Nephron (organoid): Measurements from ENCODE around the gene PDGFD.

ENCODE experiments used
- H3K27ac Mint-ChIP-seq, 3 experiments: 2 replicates each; pipeline ENCODE4 v1.8.0; 2020; ENCODE audit warnings: mixed read lengths in 3 of 3, mild to moderate bottlenecking in 2 of 3, moderate library complexity in 1 of 3
- H3K27me3 Mint-ChIP-seq: 2 replicates; pipeline ENCODE4 v1.8.0; 2021; ENCODE audit warnings: low read depth, mild to moderate bottlenecking, moderate library complexity, mixed read lengths
- H3K36me3 Mint-ChIP-seq: 2 replicates; pipeline ENCODE4 v1.8.0; 2020; ENCODE audit warnings: low read depth, mixed read lengths
- H3K4me1 Mint-ChIP-seq: 2 replicates; pipeline ENCODE4 v1.8.0; 2020; ENCODE audit warnings: mixed read lengths
- H3K4me3 Mint-ChIP-seq, 3 experiments: 2 replicates each; pipeline ENCODE4 v1.8.0; 2020; ENCODE audit warnings: mild to moderate bottlenecking in 3 of 3, mixed read lengths in 3 of 3, moderate library complexity in 2 of 3
- H3K9me3 Mint-ChIP-seq: 2 replicates; pipeline ENCODE4 v1.8.0; 2020; ENCODE audit warnings: mixed read lengths
- TF ChIP-seq, protein P1 (sequence below), 3 experiments: fragments of 200-600 bp; sonication (generic); IDR thresholded peaks; one replicate each; pipeline ENCODE4 v1.5.0; 2021; ENCODE audit warnings: antibody characterized with exemption in 3 of 3; ENCODE audit not compliant: unreplicated experiment in 3 of 3

PDGFD gene

DNA sequence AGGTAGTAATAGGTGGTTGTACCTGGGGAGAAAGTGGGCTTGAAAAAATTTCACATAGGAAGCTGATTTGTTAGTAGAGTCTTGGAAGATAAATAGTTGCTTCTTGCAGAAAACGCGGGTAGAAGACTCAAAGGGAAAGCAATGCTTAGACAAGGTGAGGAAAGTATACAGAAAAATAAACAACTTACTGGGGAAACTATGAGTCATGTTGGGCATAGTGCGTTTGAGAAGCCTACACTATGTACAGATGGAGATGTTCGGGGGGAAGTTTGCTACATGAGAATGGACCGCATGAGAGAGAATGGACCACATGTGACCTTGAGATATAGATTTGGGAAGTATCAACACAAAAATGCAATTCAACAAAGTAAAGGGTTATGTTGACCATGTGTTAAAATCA is 214.2 kb downstream of the PDGFD start:
- H3K27ac Mint-ChIP-seq: no peak overlapping the region
- H3K4me1 Mint-ChIP-seq: peaks cover 45% of the 10 kb centered on the region
- H3K4me3 Mint-ChIP-seq: no peak overlapping the region
- H3K9me3 Mint-ChIP-seq: no peaks in the 10 kb centered on the region
- no peaks in the 10 kb centered on the region for H3K27me3 Mint-ChIP-seq
- no peaks in the 10 kb centered on the region for H3K36me3 Mint-ChIP-seq
- TF ChIP-seq, protein P1, sequence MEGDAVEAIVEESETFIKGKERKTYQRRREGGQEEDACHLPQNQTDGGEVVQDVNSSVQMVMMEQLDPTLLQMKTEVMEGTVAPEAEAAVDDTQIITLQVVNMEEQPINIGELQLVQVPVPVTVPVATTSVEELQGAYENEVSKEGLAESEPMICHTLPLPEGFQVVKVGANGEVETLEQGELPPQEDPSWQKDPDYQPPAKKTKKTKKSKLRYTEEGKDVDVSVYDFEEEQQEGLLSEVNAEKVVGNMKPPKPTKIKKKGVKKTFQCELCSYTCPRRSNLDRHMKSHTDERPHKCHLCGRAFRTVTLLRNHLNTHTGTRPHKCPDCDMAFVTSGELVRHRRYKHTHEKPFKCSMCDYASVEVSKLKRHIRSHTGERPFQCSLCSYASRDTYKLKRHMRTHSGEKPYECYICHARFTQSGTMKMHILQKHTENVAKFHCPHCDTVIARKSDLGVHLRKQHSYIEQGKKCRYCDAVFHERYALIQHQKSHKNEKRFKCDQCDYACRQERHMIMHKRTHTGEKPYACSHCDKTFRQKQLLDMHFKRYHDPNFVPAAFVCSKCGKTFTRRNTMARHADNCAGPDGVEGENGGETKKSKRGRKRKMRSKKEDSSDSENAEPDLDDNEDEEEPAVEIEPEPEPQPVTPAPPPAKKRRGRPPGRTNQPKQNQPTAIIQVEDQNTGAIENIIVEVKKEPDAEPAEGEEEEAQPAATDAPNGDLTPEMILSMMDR (IDR thresholded peaks at IDR 0.05; ENCODE audit: unreplicated experiment in 3 of 3): no peak

DNA sequence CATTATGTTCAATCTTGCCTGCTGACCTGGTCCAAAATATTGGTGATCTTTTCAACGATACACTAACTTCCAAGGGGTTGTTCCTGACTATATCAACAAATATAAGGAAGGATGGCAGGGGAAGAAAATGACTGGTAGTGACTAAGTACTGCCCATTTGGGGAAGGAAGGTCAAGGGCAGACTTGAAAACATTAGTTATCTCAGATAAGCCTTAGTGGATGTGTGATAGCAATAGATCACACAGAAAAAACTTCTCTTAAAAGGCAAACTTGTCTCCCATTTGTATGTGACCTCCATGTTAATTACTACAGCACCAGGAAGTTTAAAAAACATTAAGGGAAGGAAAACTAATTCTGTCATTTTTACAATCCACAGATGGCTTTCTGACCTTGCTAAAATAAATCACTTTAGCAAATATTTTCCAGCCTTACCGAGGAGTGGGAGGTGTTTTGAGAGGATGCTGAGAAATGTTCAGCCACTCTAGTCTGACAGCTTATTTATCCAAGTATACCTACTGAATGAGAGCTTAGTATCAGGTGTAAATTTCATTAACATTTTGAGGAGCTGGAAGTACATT is 215.7 kb downstream of the PDGFD start:
- peak overlapping the region in 2 of 3 experiments; percentile 11 to 17 for H3K27ac Mint-ChIP-seq
- no peaks in the 10 kb centered on the region for H3K27me3 Mint-ChIP-seq
- no peaks in the 10 kb centered on the region for H3K9me3 Mint-ChIP-seq
- peaks cover 35% of the 10 kb centered on the region for H3K4me1 Mint-ChIP-seq
- no peak overlapping the region for H3K4me3 Mint-ChIP-seq
- no peaks in the 10 kb centered on the region for H3K36me3 Mint-ChIP-seq
- TF ChIP-seq, protein P1 (IDR thresholded peaks at IDR 0.05; ENCODE audit: unreplicated experiment in 3 of 3): no peak

DNA sequence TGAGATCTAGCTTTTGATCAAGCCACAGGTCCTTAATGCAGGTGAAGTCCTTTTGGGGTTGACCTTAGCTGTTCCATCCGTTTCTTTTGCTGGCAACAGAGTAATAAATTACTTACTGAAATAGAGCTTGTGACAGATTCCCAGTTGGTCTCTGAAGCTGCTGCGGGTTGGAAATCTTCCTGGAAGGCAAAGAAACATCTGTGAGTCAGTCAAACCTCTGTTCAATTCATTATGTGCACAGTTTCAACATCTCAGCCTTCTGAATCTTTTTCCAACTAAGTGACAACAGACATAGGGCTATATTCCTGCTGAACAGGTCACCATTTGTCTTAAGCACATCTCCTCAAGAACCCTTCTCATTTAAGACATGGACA is 216.4 kb downstream of the PDGFD start:
- TF ChIP-seq, protein P1 (IDR thresholded peaks at IDR 0.05; ENCODE audit: unreplicated experiment in 3 of 3): no peak
- no peaks in the 10 kb centered on the region for H3K9me3 Mint-ChIP-seq
- H3K4me1 Mint-ChIP-seq: peaks cover 30% of the 10 kb centered on the region
- H3K27me3 Mint-ChIP-seq: no peaks in the 10 kb centered on the region
- H3K36me3 Mint-ChIP-seq: no peaks in the 10 kb centered on the region
- no peak overlapping the region for H3K27ac Mint-ChIP-seq
- H3K4me3 Mint-ChIP-seq: no peak overlapping the region

DNA sequence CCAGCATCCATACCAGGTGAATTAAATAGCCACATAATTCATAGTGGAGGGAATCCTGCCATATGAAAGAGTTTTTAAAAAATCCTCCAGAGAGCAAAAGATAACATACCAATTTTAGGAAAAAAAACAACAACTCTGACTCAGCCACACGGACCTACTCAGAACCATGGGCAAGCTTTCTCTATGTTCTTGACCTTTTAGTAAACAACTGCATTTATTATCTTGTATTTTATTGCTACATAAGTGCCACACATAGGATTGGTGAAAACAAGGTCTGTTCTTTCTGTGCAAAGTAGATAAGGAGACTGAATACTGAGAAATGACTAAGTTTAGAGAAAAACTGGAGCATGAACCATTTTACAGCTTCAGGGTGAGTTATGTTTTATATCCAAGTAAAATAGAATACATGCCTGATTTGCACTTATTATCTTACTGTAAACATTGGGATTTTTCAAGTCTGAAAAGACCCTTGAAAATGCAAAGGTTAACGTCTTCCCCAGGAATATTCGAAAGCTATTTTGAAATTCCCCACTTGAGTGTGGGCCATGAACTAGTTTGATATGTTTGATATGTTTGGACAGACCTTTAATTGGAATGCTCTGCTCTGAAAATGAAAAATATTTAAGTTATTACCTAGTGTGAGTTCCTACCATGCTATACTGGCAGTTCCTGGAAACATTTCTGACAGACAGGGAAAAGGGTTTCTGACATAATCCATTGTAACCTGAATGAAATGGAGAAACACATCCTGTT is 217.0 kb downstream of the PDGFD start:
- Mint-ChIP-seq H3K4me1 (peaks cover 30% of the 10 kb centered on the region), H3K36me3 (no peaks in the 10 kb centered on the region), H3K27ac (peak overlapping the region in 2 of 3 experiments; percentile 9 to 58), H3K9me3 (no peaks in the 10 kb centered on the region), H3K27me3 (no peaks in the 10 kb centered on the region), H3K4me3 (no peak overlapping the region)
- TF ChIP-seq, protein P1 (IDR thresholded peaks at IDR 0.05; ENCODE audit: unreplicated experiment in 3 of 3): no peak

DNA sequence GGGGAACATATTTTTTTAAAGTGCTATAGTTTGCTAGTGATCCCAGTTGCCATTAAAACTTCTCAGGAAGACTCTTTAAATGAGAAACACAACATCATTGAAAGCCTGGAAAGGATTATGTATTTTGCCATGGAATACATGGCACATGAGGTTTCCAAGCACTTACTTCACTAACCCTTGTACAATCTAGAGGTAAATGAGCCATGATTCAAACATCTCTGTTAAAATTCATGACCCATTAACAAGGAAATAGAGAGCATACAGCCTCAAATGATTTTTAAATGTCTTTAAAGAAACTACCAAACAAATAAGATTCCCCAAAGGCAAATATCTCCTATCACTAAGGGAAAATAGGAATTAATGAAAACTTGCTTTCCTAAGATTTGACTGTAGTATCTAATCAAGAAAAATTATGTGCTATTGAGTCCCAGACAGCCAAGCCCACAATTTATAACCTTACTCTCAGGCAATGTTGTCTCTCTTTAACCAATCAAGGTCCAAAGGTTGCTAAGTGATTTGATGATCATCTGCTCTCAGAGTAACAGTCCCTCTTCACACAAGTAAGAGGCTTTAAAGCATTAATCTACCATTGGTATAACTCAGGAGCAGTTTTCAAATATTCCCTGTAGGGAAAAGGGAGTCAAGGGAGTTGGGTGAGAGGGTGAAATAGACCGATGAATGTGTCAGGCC is 219.6 kb downstream of the PDGFD start:
- H3K27me3 Mint-ChIP-seq: no peaks in the 10 kb centered on the region
- H3K4me1 Mint-ChIP-seq: peaks cover 23% of the 10 kb centered on the region
- H3K27ac Mint-ChIP-seq: peak overlapping the region in 1 of 3 experiments; percentile 53
- H3K36me3 Mint-ChIP-seq: no peaks in the 10 kb centered on the region
- peaks cover 4% of the 10 kb centered on the region for H3K9me3 Mint-ChIP-seq
- TF ChIP-seq, protein P1 (IDR thresholded peaks at IDR 0.05; ENCODE audit: unreplicated experiment in 3 of 3): no peak
- H3K4me3 Mint-ChIP-seq: no peak overlapping the region
